Right lobe of liver (tissue), 6 donors: ENCODE results near the gene SCUBE1. TPM values are rescaled to one million over a fixed set of nuclear protein-coding genes. Genes with fewer than 3 reads are reported as not detected.

Source experiments
- ATAC-seq, 4 donors: fragments of 200-7000 bp; cut with Tn5 transposase; one replicate each; pipeline ENCODE4 v1.9.1; 2020; ENCODE audit warnings: mild to moderate bottlenecking in 4 of 4, moderate library complexity in 4 of 4
- DNase-seq, 3 donors: peaks; one replicate each; pipeline ENCODE4 v3.0.0-alpha.2; 2020
- H3K27ac ChIP-seq, 3 donors: fragments of 200-600 bp; one replicate each; pipeline ENCODE4 v1.8.0; 2022
- H3K27me3 ChIP-seq, 2 donors: fragments of 200-600 bp; one replicate each; pipeline ENCODE4 v1.8.0; 2022
- H3K36me3 ChIP-seq, 4 donors: fragments of 200-600 bp; sonication (generic) in 1 of 4; one replicate each; pipeline versions ENCODE4 v1.5.1 to v1.8.0; 2017 to 2022; ENCODE audit warnings: control low read depth in 1 of 4
- H3K4me1 ChIP-seq, 4 donors: fragments of 200-600 bp; sonication (generic) in 1 of 4; one replicate each; pipeline versions ENCODE4 v1.5.1 to v1.8.0; 2017 to 2022; ENCODE audit warnings: control low read depth in 1 of 4
- H3K4me3 ChIP-seq, 3 donors: fragments of 200-600 bp; one replicate each; pipeline ENCODE4 v1.8.0; 2022
- H3K9me3 ChIP-seq, 4 donors: fragments of 200-600 bp; sonication (generic) in 1 of 4; one replicate each; pipeline versions ENCODE4 v1.5.1 to v1.8.0; 2017 to 2022; ENCODE audit warnings: control low read depth in 1 of 4
- CTCF ChIP-seq, 4 donors: fragments of 200-600 bp in 3 of 4; fragments of 450-650 bp in 1 of 4; IDR thresholded peaks; one replicate each; pipeline versions ENCODE4 v1.5.1 to v1.8.0; 2016 to 2022; ENCODE audit warnings: antibody characterized with exemption in 4 of 4, mild to moderate bottlenecking in 2 of 4
- POLR2A ChIP-seq: fragments of 450-650 bp; IDR thresholded peaks from one replicate; pipeline ENCODE4 v1.6.1; 2017; ENCODE audit warnings: antibody characterized with exemption, mild to moderate bottlenecking
- WGBS: methylation state at CpG from one replicate; pipeline ENCODE4 v1.1.6; 2018; ENCODE audit warnings: low coverage, low lambda C conversion rate; ENCODE audit not compliant: insufficient coverage; ENCODE audit errors: missing lambda C conversion rate; 5-methylcytosine and 5-hydroxymethylcytosine counted together
- intact Hi-C, 2 donors: fragments of 100-400 bp; cut with DNase I; formaldehyde crosslinking; loops; one replicate each; pipeline versions ENCODE4 v1.11.2 to v1.14.1; 2022
- total RNA-seq, 6 experiments: library from RNA; depleted of rRNA in 2 of 6; stranded (reverse); fragments of >200 nt in 2 of 6; fragmentation: NEBNext Ultra II Directional in 3 of 6; extraction: Animal tissue kit (Norgen Biotek cat#: 25700) in 3 of 6; gene quantifications; one replicate each; pipeline versions ENCODE4 v1.1.0 to v1.2.4, GENCODE V29; 2016 to 2023
- donor health status: DM: no; HTN: yes; CAD: no.
- donor health status: DM: no; HTN: no; CAD: no.
- donor health status: DM: no; HTN: no; CAD: no.
- donor health status: DM: no; HTN: yes; CAD: no.
- donor health status: DM: no; HTN: yes; CAD: no.

Gene SCUBE1
- total RNA-seq, 6 experiments from 2014 or later = 0.73 to 11.7 (median 2.7) TPM

GRCh38 chr22:43300891-43301676 lies 42.1 kb downstream of the SCUBE1 start:
- 73% methylated on average over 15 of the region's 21 CpGs for WGBS
- no peak for ATAC-seq
- peaks cover 0 to 8% (median 0%) of the 10 kb centered on the region in 4 donors for H3K4me1 ChIP-seq

GRCh38 chr22:43299736-43300135 lies 43.4 kb downstream of the SCUBE1 start:
- intact Hi-C loops = no loop called here
- TF ChIP-seq CTCF (IDR thresholded peaks at IDR 0.05) (no peak), POLR2A (no peak)
- peaks cover 0 to 8% (median 0%) of the 10 kb centered on the region in 4 donors for H3K4me1 ChIP-seq
- no peak overlapping the region for H3K27ac ChIP-seq
- H3K4me3 ChIP-seq = no peak overlapping the region
- no peaks in the 10 kb centered on the region for H3K27me3 ChIP-seq
- no peaks in the 10 kb centered on the region for H3K9me3 ChIP-seq
- no peak for ATAC-seq
- no peaks in the 10 kb centered on the region for H3K36me3 ChIP-seq
- WGBS = 90% methylated on average over 10 of the region's 12 CpGs
- no peak for DNase-seq

More at GRCh38 chr22:43300891-43301676, 42.1 kb downstream of the SCUBE1 start:
- TF ChIP-seq POLR2A (no peak), CTCF (IDR thresholded peaks at IDR 0.05) (no peak)
- DNase-seq = no peak
- no peak overlapping the region for H3K4me3 ChIP-seq
- intact Hi-C loops = no loop called here
- no peaks in the 10 kb centered on the region for H3K36me3 ChIP-seq
- no peaks in the 10 kb centered on the region for H3K9me3 ChIP-seq
- no peaks in the 10 kb centered on the region for H3K27me3 ChIP-seq
- no peak overlapping the region for H3K27ac ChIP-seq

GRCh38 chr22:43298062-43298801 lies 44.9 kb downstream of the SCUBE1 start:
- Histone ChIP-seq H3K4me3 (no peak overlapping the region), H3K4me1 (peaks cover 0 to 8% (median 0%) of the 10 kb centered on the region in 4 donors), H3K27me3 (no peaks in the 10 kb centered on the region), H3K27ac (no peak overlapping the region), H3K9me3 (no peaks in the 10 kb centered on the region), H3K36me3 (no peaks in the 10 kb centered on the region)
- no peak for TF ChIP-seq POLR2A
- TF ChIP-seq CTCF (IDR thresholded peaks at IDR 0.05) = no peak
- DNase-seq (no peak), ATAC-seq (peak in 1 of 4 donors; percentile 30)
- intact Hi-C loops = no loop called here
- WGBS = 37% methylated on average over 3 of the region's 18 CpGs

GRCh38 chr22:43297270-43298061 lies 45.7 kb downstream of the SCUBE1 start:
- Histone ChIP-seq H3K36me3 (no peaks in the 10 kb centered on the region), H3K4me1 (peaks cover 0 to 8% (median 0%) of the 10 kb centered on the region in 4 donors), H3K27ac (no peak overlapping the region), H3K9me3 (no peaks in the 10 kb centered on the region), H3K4me3 (no peak overlapping the region), H3K27me3 (no peaks in the 10 kb centered on the region)
- no peak for DNase-seq
- peak; percentile 34 to 52 (median 45) for ATAC-seq
- intact Hi-C loops = no loop called here
- TF ChIP-seq POLR2A (no peak), CTCF (IDR thresholded peaks at IDR 0.05) (no peak)
- WGBS = 48% methylated on average over 9 of the region's 18 CpGs
